ENCODE measurements around the gene CBLB.

The CBLB gene

GRCh38 chr3:105791131-105791530 is 77.7 kb downstream of the CBLB start:
- Mint-ChIP-seq H3K9me3 (no peaks in the 10 kb centered on the region), H3K36me3 (ENCODE audit: low read depth) (peaks cover 10% of the 10 kb centered on the region), H3K4me3 (no peak overlapping the region), H3K27me3 (no peaks in the 10 kb centered on the region), H3K27ac (no peak overlapping the region), H3K4me1 (ENCODE audit: low read depth) (peaks cover 12% of the 10 kb centered on the region)
- intact Hi-C loops (cut with micrococcal nuclease): no loop called here

- no peak overlapping the region for H3K27ac Mint-ChIP-seq
These were observed 78.3 kb downstream of the CBLB start for GRCh38 chr3:105790534-105790933.

GRCh38 chr3:105788593-105788992 is 80.2 kb downstream of the CBLB start:
- Mint-ChIP-seq H3K36me3 (ENCODE audit: low read depth) (peaks cover 10% of the 10 kb centered on the region), H3K27me3 (no peaks in the 10 kb centered on the region), H3K9me3 (no peaks in the 10 kb centered on the region), H3K4me3 (no peak overlapping the region), H3K4me1 (ENCODE audit: low read depth) (peaks cover 12% of the 10 kb centered on the region), H3K27ac (no peak overlapping the region)
- intact Hi-C loops (cut with micrococcal nuclease): no loop called here

More at GRCh38 chr3:105790534-105790933, 78.3 kb downstream of the CBLB start:
- no peaks in the 10 kb centered on the region for H3K27me3 Mint-ChIP-seq
- intact Hi-C loops (cut with micrococcal nuclease): no loop called here
- H3K36me3 Mint-ChIP-seq (ENCODE audit: low read depth): peaks cover 10% of the 10 kb centered on the region
- H3K9me3 Mint-ChIP-seq: no peaks in the 10 kb centered on the region
- no peak overlapping the region for H3K4me3 Mint-ChIP-seq
- peaks cover 12% of the 10 kb centered on the region for H3K4me1 Mint-ChIP-seq (ENCODE audit: low read depth)

GRCh38 chr3:105787453-105787852 is 81.4 kb downstream of the CBLB start:
- Mint-ChIP-seq H3K4me3 (no peak overlapping the region), H3K9me3 (no peaks in the 10 kb centered on the region), H3K36me3 (ENCODE audit: low read depth) (peaks cover 2% of the 10 kb centered on the region), H3K27ac (no peak overlapping the region), H3K27me3 (no peaks in the 10 kb centered on the region), H3K4me1 (ENCODE audit: low read depth) (peaks cover 3% of the 10 kb centered on the region)
- intact Hi-C loops (cut with micrococcal nuclease): no loop called here

GRCh38 chr3:105786990-105787389 is 81.8 kb downstream of the CBLB start:
- intact Hi-C loops (cut with micrococcal nuclease): no loop called here
- no peaks in the 10 kb centered on the region for H3K4me1 Mint-ChIP-seq (ENCODE audit: low read depth)
- no peak overlapping the region for H3K27ac Mint-ChIP-seq

GRCh38 chr3:105786241-105786640 is 82.6 kb downstream of the CBLB start:
- H3K4me1 Mint-ChIP-seq (ENCODE audit: low read depth): no peaks in the 10 kb centered on the region

More at GRCh38 chr3:105786990-105787389, 81.8 kb downstream of the CBLB start:
- Mint-ChIP-seq H3K36me3 (ENCODE audit: low read depth) (no peaks in the 10 kb centered on the region), H3K9me3 (no peaks in the 10 kb centered on the region), H3K27me3 (no peaks in the 10 kb centered on the region), H3K4me3 (no peak overlapping the region)

GRCh38 chr3:105785803-105786202 is 83.0 kb downstream of the CBLB start:
- Mint-ChIP-seq H3K9me3 (no peaks in the 10 kb centered on the region), H3K27me3 (no peaks in the 10 kb centered on the region), H3K27ac (no peak overlapping the region), H3K36me3 (ENCODE audit: low read depth) (no peaks in the 10 kb centered on the region), H3K4me3 (no peak overlapping the region), H3K4me1 (ENCODE audit: low read depth) (no peaks in the 10 kb centered on the region)
- intact Hi-C loops (cut with micrococcal nuclease): no loop called here

More at GRCh38 chr3:105786241-105786640, 82.6 kb downstream of the CBLB start:
- no peaks in the 10 kb centered on the region for H3K36me3 Mint-ChIP-seq (ENCODE audit: low read depth)
- intact Hi-C loops (cut with micrococcal nuclease): no loop called here
- H3K9me3 Mint-ChIP-seq: no peaks in the 10 kb centered on the region
- no peaks in the 10 kb centered on the region for H3K27me3 Mint-ChIP-seq
- H3K4me3 Mint-ChIP-seq: no peak overlapping the region
- H3K27ac Mint-ChIP-seq: no peak overlapping the region

- H3K36me3 Mint-ChIP-seq (ENCODE audit: low read depth): no peaks in the 10 kb centered on the region
- H3K9me3 Mint-ChIP-seq: no peaks in the 10 kb centered on the region
- H3K4me3 Mint-ChIP-seq: no peak overlapping the region
- no peaks in the 10 kb centered on the region for H3K4me1 Mint-ChIP-seq (ENCODE audit: low read depth)
- intact Hi-C loops (cut with micrococcal nuclease): no loop called here
- H3K27me3 Mint-ChIP-seq: no peaks in the 10 kb centered on the region
- no peak overlapping the region for H3K27ac Mint-ChIP-seq
These were observed 85.2 kb downstream of the CBLB start for GRCh38 chr3:105783631-105784030.

- Mint-ChIP-seq H3K36me3 (ENCODE audit: low read depth) (no peaks in the 10 kb centered on the region), H3K4me3 (no peak overlapping the region), H3K9me3 (no peaks in the 10 kb centered on the region), H3K27me3 (no peaks in the 10 kb centered on the region), H3K4me1 (ENCODE audit: low read depth) (no peaks in the 10 kb centered on the region), H3K27ac (no peak overlapping the region)
- intact Hi-C loops (cut with micrococcal nuclease): no loop called here
These were observed 86.9 kb downstream of the CBLB start for GRCh38 chr3:105781871-105782270.

GRCh38 chr3:105780107-105780506 is 88.7 kb downstream of the CBLB start:
- intact Hi-C loops (cut with micrococcal nuclease): no loop called here
- Mint-ChIP-seq H3K27me3 (no peaks in the 10 kb centered on the region), H3K36me3 (ENCODE audit: low read depth) (no peaks in the 10 kb centered on the region), H3K9me3 (no peaks in the 10 kb centered on the region), H3K4me3 (no peak overlapping the region), H3K27ac (no peak overlapping the region), H3K4me1 (ENCODE audit: low read depth) (no peaks in the 10 kb centered on the region)

- intact Hi-C loops (cut with micrococcal nuclease): no loop called here
- Mint-ChIP-seq H3K27ac (no peak overlapping the region), H3K27me3 (no peaks in the 10 kb centered on the region), H3K4me3 (no peak overlapping the region), H3K9me3 (no peaks in the 10 kb centered on the region), H3K36me3 (ENCODE audit: low read depth) (peaks cover 22% of the 10 kb centered on the region), H3K4me1 (ENCODE audit: low read depth) (peaks cover 11% of the 10 kb centered on the region)
These were observed 93.4 kb downstream of the CBLB start for GRCh38 chr3:105775368-105775767.

GRCh38 chr3:105774444-105775180 is 94.2 kb downstream of the CBLB start:
- H3K36me3 Mint-ChIP-seq (ENCODE audit: low read depth): peaks cover 30% of the 10 kb centered on the region
- no peaks in the 10 kb centered on the region for H3K9me3 Mint-ChIP-seq
- intact Hi-C loops (cut with micrococcal nuclease): no loop called here
- no peak overlapping the region for H3K27ac Mint-ChIP-seq
- no peaks in the 10 kb centered on the region for H3K27me3 Mint-ChIP-seq
- H3K4me1 Mint-ChIP-seq (ENCODE audit: low read depth): peaks cover 11% of the 10 kb centered on the region
- no peak overlapping the region for H3K4me3 Mint-ChIP-seq

- no peak overlapping the region for H3K4me3 Mint-ChIP-seq
- H3K9me3 Mint-ChIP-seq: no peaks in the 10 kb centered on the region
- intact Hi-C loops (cut with micrococcal nuclease): no loop called here
- no peak overlapping the region for H3K27ac Mint-ChIP-seq
- H3K36me3 Mint-ChIP-seq (ENCODE audit: low read depth): peaks cover 34% of the 10 kb centered on the region
- H3K27me3 Mint-ChIP-seq: no peaks in the 10 kb centered on the region
- H3K4me1 Mint-ChIP-seq (ENCODE audit: low read depth): peaks cover 11% of the 10 kb centered on the region
These were observed 95.5 kb downstream of the CBLB start for GRCh38 chr3:105773291-105773690.

GRCh38 chr3:105772635-105773034 is 96.2 kb downstream of the CBLB start:
- Mint-ChIP-seq H3K4me1 (ENCODE audit: low read depth) (peaks cover 16% of the 10 kb centered on the region), H3K27me3 (no peaks in the 10 kb centered on the region), H3K9me3 (no peaks in the 10 kb centered on the region), H3K36me3 (ENCODE audit: low read depth) (peaks cover 34% of the 10 kb centered on the region), H3K4me3 (no peak overlapping the region), H3K27ac (no peak overlapping the region)
- intact Hi-C loops (cut with micrococcal nuclease): no loop called here

GRCh38 chr3:105771392-105771791 is 97.4 kb downstream of the CBLB start:
- Mint-ChIP-seq H3K27ac (no peak overlapping the region), H3K27me3 (no peaks in the 10 kb centered on the region), H3K4me3 (no peak overlapping the region), H3K9me3 (no peaks in the 10 kb centered on the region), H3K36me3 (ENCODE audit: low read depth) (peaks cover 34% of the 10 kb centered on the region), H3K4me1 (ENCODE audit: low read depth) (peaks cover 16% of the 10 kb centered on the region)
- intact Hi-C loops (cut with micrococcal nuclease): no loop called here
